ENCODE measurements around the gene RAB7B. TPM values are rescaled to one million over a fixed set of nuclear protein-coding genes. Genes with fewer than 3 reads are reported as not detected.

Gene RAB7B
- total RNA-seq, 1 donor from 2014 or later, result not detected

DNA sequence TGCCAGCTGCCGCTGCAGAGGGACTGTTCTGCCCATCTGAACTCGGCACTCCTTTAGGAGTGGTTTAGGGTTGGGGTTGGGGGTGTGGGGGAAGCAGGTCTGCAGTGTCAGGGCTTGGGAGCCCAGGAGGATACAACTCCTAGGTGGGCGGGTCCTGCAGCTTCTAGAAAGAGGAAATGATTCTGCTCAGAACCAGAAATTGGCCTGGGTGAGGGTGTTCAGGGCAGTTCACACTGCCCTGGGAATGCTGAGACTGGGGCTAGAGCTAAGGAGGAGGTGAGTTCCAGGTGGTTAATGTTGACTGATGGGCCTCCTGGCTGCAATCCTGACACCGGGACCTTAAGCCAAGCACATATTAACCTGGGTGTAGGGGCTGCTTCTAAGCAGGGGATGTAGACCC, 55.2 kb downstream of the RAB7B start:
- Mint-ChIP-seq H3K4me1 (ENCODE audit: low read depth) (peaks cover 9% of the 10 kb centered on the region), H3K4me3 (ENCODE audit: low read depth) (no peak overlapping the region), H3K9me3 (ENCODE audit: low read depth) (no peaks in the 10 kb centered on the region), H3K36me3 (ENCODE audit: insufficient read depth) (no peaks in the 10 kb centered on the region), H3K27me3 (peaks cover 23% of the 10 kb centered on the region), H3K27ac (no peak overlapping the region)
- DNase-seq (ENCODE audit: low spot score, unreplicated experiment), result no peak
- TF ChIP-seq, protein P1, sequence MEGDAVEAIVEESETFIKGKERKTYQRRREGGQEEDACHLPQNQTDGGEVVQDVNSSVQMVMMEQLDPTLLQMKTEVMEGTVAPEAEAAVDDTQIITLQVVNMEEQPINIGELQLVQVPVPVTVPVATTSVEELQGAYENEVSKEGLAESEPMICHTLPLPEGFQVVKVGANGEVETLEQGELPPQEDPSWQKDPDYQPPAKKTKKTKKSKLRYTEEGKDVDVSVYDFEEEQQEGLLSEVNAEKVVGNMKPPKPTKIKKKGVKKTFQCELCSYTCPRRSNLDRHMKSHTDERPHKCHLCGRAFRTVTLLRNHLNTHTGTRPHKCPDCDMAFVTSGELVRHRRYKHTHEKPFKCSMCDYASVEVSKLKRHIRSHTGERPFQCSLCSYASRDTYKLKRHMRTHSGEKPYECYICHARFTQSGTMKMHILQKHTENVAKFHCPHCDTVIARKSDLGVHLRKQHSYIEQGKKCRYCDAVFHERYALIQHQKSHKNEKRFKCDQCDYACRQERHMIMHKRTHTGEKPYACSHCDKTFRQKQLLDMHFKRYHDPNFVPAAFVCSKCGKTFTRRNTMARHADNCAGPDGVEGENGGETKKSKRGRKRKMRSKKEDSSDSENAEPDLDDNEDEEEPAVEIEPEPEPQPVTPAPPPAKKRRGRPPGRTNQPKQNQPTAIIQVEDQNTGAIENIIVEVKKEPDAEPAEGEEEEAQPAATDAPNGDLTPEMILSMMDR (IDR thresholded peaks at IDR 0.05; ENCODE audit: unreplicated experiment), result no peak

DNA sequence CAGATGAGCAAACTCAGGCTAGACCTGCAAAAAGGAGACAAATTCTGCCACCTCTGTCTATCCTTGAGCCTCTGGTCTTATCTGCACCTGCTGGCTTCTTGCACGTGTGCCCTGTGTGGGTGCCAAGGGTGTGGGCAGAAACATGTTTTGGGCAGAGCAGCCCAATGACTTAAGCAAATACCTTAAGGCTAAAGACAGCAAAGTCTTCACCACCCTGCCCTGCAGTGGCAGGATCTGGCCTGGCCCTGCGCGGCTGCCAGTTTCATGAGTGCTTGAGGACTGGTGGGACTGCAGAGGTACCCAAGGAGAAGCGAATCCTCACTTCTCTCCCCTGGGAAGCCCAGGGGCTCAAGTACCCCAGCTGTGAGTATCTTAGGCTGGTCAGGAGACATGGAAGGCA, 56.2 kb downstream of the RAB7B start:
- no peak overlapping the region for H3K27ac Mint-ChIP-seq
- no peaks in the 10 kb centered on the region for H3K36me3 Mint-ChIP-seq (ENCODE audit: insufficient read depth)
- no peaks in the 10 kb centered on the region for H3K9me3 Mint-ChIP-seq (ENCODE audit: low read depth)
- peaks cover 28% of the 10 kb centered on the region for H3K27me3 Mint-ChIP-seq
- DNase-seq (ENCODE audit: low spot score, unreplicated experiment), result no peak
- TF ChIP-seq, protein P1 (IDR thresholded peaks at IDR 0.05; ENCODE audit: unreplicated experiment), result no peak
- H3K4me3 Mint-ChIP-seq (ENCODE audit: low read depth), result no peak overlapping the region
- peaks cover 13% of the 10 kb centered on the region for H3K4me1 Mint-ChIP-seq (ENCODE audit: low read depth)

DNA sequence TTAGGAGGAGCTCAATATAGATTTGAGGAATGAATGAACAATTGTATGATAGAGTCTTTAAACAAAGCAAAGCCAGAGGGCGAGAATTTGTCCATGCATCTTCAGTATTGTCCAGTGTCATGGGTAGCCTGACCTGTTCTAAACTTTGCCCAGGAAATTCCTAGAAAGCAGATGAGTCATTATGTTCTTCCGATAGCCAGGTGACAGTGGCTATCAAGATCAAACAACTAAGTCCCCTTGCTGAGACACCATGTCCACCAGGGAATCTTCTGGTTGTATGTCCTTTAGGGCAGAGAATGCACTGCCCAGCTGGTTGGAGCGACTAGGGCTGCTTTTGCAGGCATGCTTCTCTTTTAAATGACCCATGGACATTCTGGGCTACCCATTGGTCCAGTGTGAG, 58.1 kb downstream of the RAB7B start:
- Mint-ChIP-seq H3K4me3 (ENCODE audit: low read depth) (no peak overlapping the region), H3K27me3 (peaks cover 27% of the 10 kb centered on the region), H3K36me3 (ENCODE audit: insufficient read depth) (no peaks in the 10 kb centered on the region), H3K27ac (no peak overlapping the region), H3K9me3 (ENCODE audit: low read depth) (no peaks in the 10 kb centered on the region), H3K4me1 (ENCODE audit: low read depth) (peaks cover 21% of the 10 kb centered on the region)
- TF ChIP-seq, protein P1 (IDR thresholded peaks at IDR 0.05; ENCODE audit: unreplicated experiment), result no peak
- DNase-seq (ENCODE audit: low spot score, unreplicated experiment), result no peak

DNA sequence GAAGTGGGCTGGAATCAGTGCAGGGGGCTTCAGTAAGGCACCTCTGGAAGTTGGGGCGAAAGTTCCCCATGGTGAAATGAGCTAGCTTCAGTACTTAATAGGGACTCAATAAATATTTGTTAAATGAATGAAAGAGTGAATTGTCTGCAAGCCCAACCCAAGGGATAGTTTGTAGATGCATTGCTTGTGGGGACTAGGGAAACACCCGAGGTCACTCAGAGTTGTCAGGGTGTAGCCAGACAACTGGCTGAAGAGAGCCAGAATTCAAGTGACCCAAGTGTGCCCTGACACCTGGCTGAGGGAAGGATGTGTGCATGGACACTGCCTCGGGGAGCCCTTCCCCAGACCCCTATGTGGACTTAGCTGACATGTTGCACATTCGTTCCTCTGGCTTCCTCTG, 58.7 kb downstream of the RAB7B start:
- Mint-ChIP-seq H3K27ac (no peak overlapping the region), H3K27me3 (peaks cover 27% of the 10 kb centered on the region), H3K36me3 (ENCODE audit: insufficient read depth) (no peaks in the 10 kb centered on the region), H3K4me1 (ENCODE audit: low read depth) (peaks cover 26% of the 10 kb centered on the region), H3K9me3 (ENCODE audit: low read depth) (no peaks in the 10 kb centered on the region), H3K4me3 (ENCODE audit: low read depth) (no peak overlapping the region)
- TF ChIP-seq, protein P1 (IDR thresholded peaks at IDR 0.05; ENCODE audit: unreplicated experiment), result no peak
- DNase-seq (ENCODE audit: low spot score, unreplicated experiment), result no peak

DNA sequence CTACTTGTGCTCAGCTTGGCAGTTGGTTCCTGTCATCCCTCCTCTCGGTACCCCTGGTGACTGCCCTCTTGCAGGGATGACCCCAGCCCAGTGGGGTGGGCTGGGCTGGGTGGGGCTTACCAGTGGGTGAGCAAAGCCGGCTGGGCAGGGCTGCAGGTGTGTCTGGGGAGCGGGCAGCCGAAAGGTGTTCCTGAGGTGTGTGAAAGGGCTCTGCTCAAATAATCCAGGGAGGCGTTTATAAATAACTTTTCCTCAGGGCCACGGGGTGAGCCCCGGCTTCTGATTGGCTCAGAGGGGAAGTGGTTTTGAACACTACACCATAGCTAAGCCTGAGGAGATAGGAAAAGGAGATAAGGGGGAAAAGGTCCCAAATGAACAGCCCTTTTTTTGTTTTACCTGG, 60.0 kb downstream of the RAB7B start, which contains the start of gene SLC26A9:
Gene SLC26A9, minus strand, starts transcription at position 212 of the 400 bp plus-strand sequence. CDS start 7,636 bp downstream, outside the sequence.
- peaks cover 27% of the 10 kb centered on the region for H3K27me3 Mint-ChIP-seq

More for the DNA sequence above, 60.0 kb downstream of the RAB7B start, which contains the start of gene SLC26A9:
- Mint-ChIP-seq H3K4me3 (ENCODE audit: low read depth) (no peak within 1 kb of the TSS), H3K9me3 (ENCODE audit: low read depth) (no peaks in the 10 kb centered on the region), H3K27ac (no peak within 1 kb of the TSS), H3K4me1 (ENCODE audit: low read depth) (peaks cover 34% of the 10 kb centered on the region), H3K36me3 (ENCODE audit: insufficient read depth) (no peaks in the 10 kb centered on the region)
- TF ChIP-seq, protein P1 (IDR thresholded peaks at IDR 0.05; ENCODE audit: unreplicated experiment), result no peak
- no peak for DNase-seq (ENCODE audit: low spot score, unreplicated experiment)

Measured in progenitor cell of endocrine pancreas (in vitro differentiated cells).